Stimulated activated CD8-positive, alpha-beta memory T cell treated with anti-CD3 and anti-CD28 coated beads, Interleukin-15, amount 100 ng/mL, for 1 hour (primary cell): ENCODE results near the gene ALDOA.
"Not testable (repeated sequence)": the region's sequence is repeated elsewhere in the genome, so short reads cannot be mapped to it uniquely, and the experiment has no call there.

Source experiments
- DNase-seq: peaks from one replicate; pipeline ENCODE4 v3.0.0-alpha.2; 2020; ENCODE audit warnings: low read depth

ALDOA gene

GRCh38 chr16:30065102-30065942, at the start of gene ALDOA:
Gene ALDOA, plus strand, starts transcription at chr16:30065760. Its CDS starts 1,138 bp downstream, at chr16:30066898.
- DNase-seq: peak; percentile 84

- DNase-seq: no peak
Observed at GRCh38 chr16:30016555-30017276, 48.8 kb upstream of the ALDOA start.

- no peak for DNase-seq
Observed at GRCh38 chr16:30017277-30017656, 48.3 kb upstream of the ALDOA start.

- not testable (repeated sequence) for DNase-seq
Observed at GRCh38 chr16:30017937-30018336, 47.6 kb upstream of the ALDOA start.

GRCh38 chr16:30018731-30019158, 46.8 kb upstream of the ALDOA start:
- DNase-seq: no peak

DNA sequence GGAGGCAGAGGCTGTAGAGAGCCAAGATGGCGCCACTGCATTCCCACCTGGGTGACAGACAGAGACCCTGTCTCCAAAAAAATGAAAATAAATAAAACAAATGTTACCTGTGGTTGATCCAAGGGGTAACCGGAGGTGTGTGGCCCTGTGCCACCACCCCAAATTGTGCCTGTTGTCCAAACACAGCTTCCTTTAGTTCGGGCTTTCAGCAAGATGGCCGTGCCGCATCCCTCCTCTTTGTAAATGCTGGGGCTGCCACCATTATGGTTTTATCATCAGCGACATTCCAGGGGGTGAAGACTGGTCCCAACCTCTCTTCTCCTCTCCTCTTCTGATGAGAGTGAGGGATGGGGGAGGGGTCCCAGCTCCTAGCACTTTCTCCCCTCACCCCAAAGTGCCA, 42.7 kb upstream of the ALDOA start, which contains the start of gene C16orf92:
C16orf92 (plus strand) TSS at position 312 of the 400 bp plus-strand sequence. CDS start 143 bp downstream, outside the sequence.
- DNase-seq: no peak

DNA sequence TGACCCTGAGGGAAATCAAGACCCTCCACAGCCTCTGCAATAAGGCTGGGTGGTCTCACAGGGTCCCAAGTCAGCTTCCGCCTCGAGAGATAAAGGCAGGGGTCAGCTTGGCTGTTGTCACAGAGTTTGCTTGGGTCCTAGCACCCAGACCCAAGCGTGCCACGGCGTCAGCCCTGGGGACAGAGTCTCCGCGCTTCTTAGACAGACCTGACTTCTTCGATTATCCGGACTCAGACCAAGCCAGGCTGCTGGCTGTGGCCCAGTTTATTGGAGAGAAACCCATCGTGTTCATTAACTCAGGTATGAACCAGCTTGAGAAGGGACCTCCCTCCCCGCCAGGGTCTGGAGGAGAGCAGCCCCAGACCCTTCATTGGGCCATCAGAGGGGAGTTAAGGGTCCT, 42.0 kb upstream of the ALDOA start:
- no peak for DNase-seq

DNA sequence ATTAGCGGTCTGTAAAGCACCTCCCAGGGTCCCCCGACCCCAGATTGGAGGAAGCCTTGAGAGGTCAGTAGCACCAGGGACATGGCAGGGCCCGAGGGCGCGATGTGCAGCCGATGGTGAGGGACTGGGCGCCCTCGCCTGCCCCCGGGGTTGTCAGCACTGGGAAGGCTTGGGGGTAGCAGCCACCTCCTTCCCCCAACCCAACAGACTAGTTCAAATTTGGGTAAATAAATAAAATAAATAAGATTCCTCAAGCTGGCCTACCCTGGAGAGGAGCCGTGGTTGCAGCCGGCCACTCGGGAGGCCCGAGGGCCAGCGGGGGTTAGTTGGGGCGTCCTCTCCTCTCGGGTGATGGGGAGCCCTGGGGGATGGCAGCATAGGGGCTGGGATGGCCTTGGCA, 41.1 kb upstream of the ALDOA start:
- DNase-seq: no peak

DNA sequence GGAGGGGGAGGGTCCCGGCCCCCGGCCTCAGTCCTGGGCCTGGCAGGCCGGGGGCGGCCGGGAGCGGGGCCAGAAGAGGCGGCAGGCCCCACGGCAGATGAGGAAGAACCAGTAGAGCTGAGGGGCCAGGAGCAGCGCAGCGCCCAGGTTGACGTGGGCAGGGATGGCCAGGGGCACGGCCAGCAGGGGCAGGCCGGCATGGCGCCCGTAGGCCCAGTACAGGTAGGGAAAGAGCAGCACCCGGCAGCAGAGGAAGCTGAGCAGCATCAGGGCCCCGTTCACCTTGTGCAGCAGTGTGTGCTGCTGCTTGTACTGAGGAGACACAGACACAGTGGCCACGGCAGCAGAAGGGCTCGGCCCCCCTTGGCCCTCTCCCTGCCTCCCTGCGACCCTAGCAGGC, 40.4 kb upstream of the ALDOA start:
- no peak for DNase-seq

DNA sequence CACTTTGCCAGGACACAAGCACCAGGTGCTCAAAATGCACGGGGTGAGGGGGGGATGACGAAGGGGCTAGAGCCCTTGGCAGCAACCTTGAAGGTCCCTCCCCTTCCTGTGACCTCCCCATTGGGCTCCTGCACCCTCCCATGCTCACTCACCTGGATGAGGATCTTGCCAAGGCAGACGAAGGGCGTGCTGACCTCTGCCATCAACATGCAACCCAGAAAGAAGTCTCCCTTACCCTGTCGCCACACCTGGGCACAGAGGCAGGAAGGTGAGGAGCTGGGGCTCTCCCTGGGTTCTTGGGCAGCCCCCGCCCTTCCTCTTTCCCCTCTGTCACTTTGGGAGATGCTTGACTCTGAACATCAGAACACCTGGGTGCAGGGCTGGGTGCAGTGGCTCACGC, 40.0 kb upstream of the ALDOA start:
- DNase-seq: no peak

- DNase-seq: no peak
Observed at GRCh38 chr16:30026449-30026848, 39.1 kb upstream of the ALDOA start.

- DNase-seq: no peak
Observed at GRCh38 chr16:30027588-30028437, 37.7 kb upstream of the ALDOA start.

GRCh38 chr16:30028438-30029076, 37.0 kb upstream of the ALDOA start:
- DNase-seq: no peak

- DNase-seq: no peak
Observed at GRCh38 chr16:30030011-30030685, 35.4 kb upstream of the ALDOA start.

DNA sequence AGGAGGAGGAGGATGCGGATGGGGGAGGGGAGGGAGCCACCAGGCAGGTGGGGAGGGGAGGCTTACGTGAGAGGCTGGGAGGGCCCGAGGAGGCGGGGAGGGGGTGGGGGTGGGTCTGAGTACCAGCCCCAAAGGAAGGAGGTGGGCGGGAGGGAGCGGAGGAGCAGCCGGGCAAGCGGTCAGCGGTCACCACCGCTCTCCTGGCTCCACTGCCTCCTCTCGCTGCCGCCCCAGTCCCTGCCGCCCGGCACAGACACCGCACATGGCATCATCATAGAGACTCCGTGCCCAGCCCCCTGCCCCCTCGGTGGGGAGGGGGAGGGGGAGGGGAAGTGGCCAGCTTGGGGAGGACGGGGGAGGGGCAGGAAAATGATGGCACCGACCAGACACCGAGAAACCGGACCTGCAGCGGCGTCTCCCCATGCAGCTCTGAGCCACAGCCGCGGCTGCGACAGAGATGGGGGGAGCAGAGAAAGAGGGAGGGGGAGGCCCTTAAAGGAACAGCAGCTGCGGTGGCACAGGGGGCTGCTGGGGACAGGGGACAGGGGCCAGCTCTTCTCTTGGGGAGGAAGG, 34.6 kb upstream of the ALDOA start, which contains the start of gene TLCD3B:
TLCD3B (minus strand) TSS at position 431 of the 573 bp plus-strand sequence. CDS start 744 bp downstream, outside the sequence.
- DNase-seq: no peak

- DNase-seq: no peak
Observed at GRCh38 chr16:30031477-30031918, 34.1 kb upstream of the ALDOA start.

DNA sequence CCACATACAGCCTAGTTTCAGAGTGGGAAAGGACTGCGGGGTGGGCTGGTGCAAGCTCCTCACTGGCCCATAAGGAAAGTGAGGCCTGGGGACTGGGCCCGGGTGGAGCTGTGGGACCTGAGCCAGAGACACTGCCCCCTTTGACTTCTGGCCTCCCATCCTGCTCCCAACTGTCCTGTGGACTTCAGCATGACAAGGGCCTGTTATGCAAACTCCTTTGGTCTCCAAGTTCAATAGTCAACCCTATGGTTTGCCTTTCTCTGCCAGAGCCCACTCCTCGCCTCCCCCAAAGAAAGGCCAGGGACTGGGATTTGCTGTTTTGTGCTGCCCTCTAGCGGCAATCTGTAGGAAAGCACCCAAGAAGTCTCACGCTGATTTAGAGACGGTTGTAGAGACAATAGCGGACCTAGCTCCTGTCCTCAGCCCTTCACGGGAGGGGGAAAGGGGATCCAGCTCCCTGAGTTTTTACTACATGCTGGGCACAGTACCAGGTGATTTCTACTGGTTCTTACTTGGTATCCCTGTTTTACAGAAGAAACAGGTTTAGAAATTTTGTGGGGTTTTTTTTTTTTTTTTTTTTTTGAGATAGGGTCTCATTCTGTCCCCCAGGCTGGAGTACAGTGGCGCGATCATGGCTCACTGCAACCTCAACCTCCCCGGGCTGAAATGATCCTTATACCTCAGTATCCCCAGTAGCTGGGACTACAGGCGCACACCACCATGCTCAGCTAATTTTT, 33.3 kb upstream of the ALDOA start:
- DNase-seq: no peak

- no peak for DNase-seq
Observed at GRCh38 chr16:30033270-30033669, 32.3 kb upstream of the ALDOA start.

- no peak for DNase-seq
Observed at GRCh38 chr16:30040221-30040620, 25.3 kb upstream of the ALDOA start.

DNA sequence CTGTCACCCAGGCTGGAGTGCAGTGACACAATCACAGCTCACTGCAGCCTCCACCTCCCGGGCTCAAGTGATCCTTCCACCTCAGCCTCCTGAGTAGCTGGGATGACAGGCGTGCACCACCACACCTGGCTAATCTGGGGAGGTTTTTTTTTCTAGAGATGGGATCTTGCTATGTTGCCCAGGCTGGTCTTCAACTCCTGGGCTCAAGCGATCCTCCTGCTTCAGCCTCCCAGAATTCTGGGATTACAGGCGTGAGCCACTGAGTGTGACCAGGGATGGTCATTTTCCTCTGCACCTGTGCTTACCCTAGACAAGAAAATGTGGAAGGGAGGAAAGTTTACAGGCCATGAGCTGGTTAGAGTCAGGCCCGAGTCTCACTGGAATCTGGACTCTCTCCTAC, 24.9 kb upstream of the ALDOA start:
- not testable (repeated sequence) for DNase-seq
